ENCODE results near the gene CASS4.

- TF ChIP-seq CTCF (conservative IDR thresholded peaks at IDR 0.05 in 1 of 2, IDR thresholded peaks at IDR 0.05 in 1 of 2; ENCODE audit: low read depth in 1 of 2, low read length in 2 of 2), result no peak
- TF ChIP-seq EZH2 (IDR thresholded peaks at IDR 0.05; ENCODE audit: low read length, missing control alignments), result no peak
These were observed 35.2 kb downstream of the CASS4 start for GRCh38 chr20:56447227-56447626.

Measured in fibroblast of lung (primary cell).